GM23338 (cell line): ENCODE results near the gene OR52I2. TPM values are rescaled to one million over a fixed set of nuclear protein-coding genes. Genes with fewer than 3 reads are reported as not detected.

Experiments used
- ATAC-seq: fragments of 200-7000 bp; cut with Tn5 transposase; 3 replicates; pipeline ENCODE4 v1.9.1; 2020
- DNase-seq: peaks from one replicate; pipeline ENCODE4 v3.0.0-alpha.2; 2015; ENCODE audit warnings: low spot score
- H2AFZ ChIP-seq: fragments of 200-600 bp; sonication (generic); 2 replicates; pipeline ENCODE4 v1.8.0; 2016; ENCODE audit warnings: antibody characterized with exemption, mild to moderate bottlenecking, moderate library complexity
- H3F3A ChIP-seq: fragments of 200-600 bp; sonication (generic); replicated peaks from 2 replicates; pipeline ENCODE4 v1.8.0; 2017; ENCODE audit warnings: antibody characterized with exemption, mixed run types, low read depth
- H3K27ac ChIP-seq: fragments of 200-600 bp; sonication (generic); 2 replicates; pipeline ENCODE4 v1.6.1; 2016; ENCODE audit warnings: low read depth
- H3K27me3 ChIP-seq: fragments of 200-600 bp; sonication (generic); 2 replicates; pipeline ENCODE4 v1.8.0; 2016; ENCODE audit warnings: mild to moderate bottlenecking, mixed run types, moderate library complexity; ENCODE audit not compliant: insufficient read depth
- H3K36me3 ChIP-seq: fragments of 200-600 bp; sonication (generic); 2 replicates; pipeline ENCODE4 v1.8.0; 2016; ENCODE audit warnings: mild to moderate bottlenecking; ENCODE audit not compliant: insufficient read depth
- H3K4me1 ChIP-seq: fragments of 200-600 bp; sonication (generic); 2 replicates; pipeline ENCODE4 v1.8.0; 2016; ENCODE audit warnings: mild to moderate bottlenecking, moderate library complexity; ENCODE audit not compliant: insufficient read depth
- H3K4me2 ChIP-seq: fragments of 200-600 bp; sonication (generic); 2 replicates; pipeline ENCODE4 v1.7.1; 2017; ENCODE audit warnings: mixed run types
- H3K4me3 ChIP-seq: fragments of 200-600 bp; sonication (generic); 2 replicates; pipeline ENCODE4 v1.6.1; 2016; ENCODE audit warnings: mixed run types
- H3K79me2 ChIP-seq: fragments of 200-600 bp; sonication (generic); replicated peaks from 2 replicates; pipeline ENCODE4 v1.8.0; 2017; ENCODE audit warnings: mild to moderate bottlenecking; ENCODE audit not compliant: insufficient read depth
- H3K9me2 ChIP-seq: fragments of 200-600 bp; sonication (generic); 2 replicates; pipeline ENCODE4 v1.8.0; 2017; ENCODE audit not compliant: insufficient read depth
- H4K20me1 ChIP-seq: fragments of 200-600 bp; sonication (generic); replicated peaks from 2 replicates; pipeline ENCODE4 v1.8.0; 2017; ENCODE audit warnings: mild to moderate bottlenecking; ENCODE audit not compliant: insufficient read depth
- H3K27ac Mint-ChIP-seq: 2 replicates; pipeline ENCODE4 v1.8.0; 2020; ENCODE audit warnings: inconsistent platforms, mild to moderate bottlenecking, moderate library complexity, mixed read lengths
- H3K27me3 Mint-ChIP-seq: 3 replicates; pipeline ENCODE4 v1.8.0; 2022; ENCODE audit warnings: low read depth, mild to moderate bottlenecking, moderate library complexity, mixed read lengths, inconsistent platforms; ENCODE audit not compliant: insufficient read depth, poor library complexity
- H3K36me3 Mint-ChIP-seq: 3 replicates; pipeline ENCODE4 v1.8.0; 2021; ENCODE audit warnings: low read depth, mild to moderate bottlenecking, inconsistent platforms, moderate library complexity, mixed read lengths
- H3K4me1 Mint-ChIP-seq: 3 replicates; pipeline ENCODE4 v1.8.0; 2020; ENCODE audit warnings: mild to moderate bottlenecking, inconsistent platforms, mixed read lengths
- H3K4me3 Mint-ChIP-seq: 3 replicates; pipeline ENCODE4 v1.8.0; 2021; ENCODE audit warnings: moderate library complexity, mild to moderate bottlenecking, inconsistent platforms, mixed read lengths
- H3K9me3 Mint-ChIP-seq: 3 replicates; pipeline ENCODE4 v1.8.0; 2020; ENCODE audit warnings: moderate library complexity, mild to moderate bottlenecking, inconsistent platforms, mixed read lengths
- NANOG ChIP-seq: IDR thresholded peaks from 2 replicates; pipeline ENCODE4 v1.6.1; 2016; ENCODE audit warnings: antibody characterized with exemption, borderline replicate concordance
- ZNF114 ChIP-seq: fragments of 250-450 bp; sonication (Bioruptor Pico); IDR thresholded peaks from 2 replicates; pipeline ENCODE4 v1.5.0; 2020; ENCODE audit warnings: mild to moderate bottlenecking, moderate library complexity
- polyA plus RNA-seq: library from polyadenylated mRNA; unstranded; fragments of >200 nt; fragmentation: Nextera tagmentation; extraction: Ambion mirVana; gene quantifications from 2 replicates; pipeline ENCODE4 v1.2.1, GENCODE V29; 2016
- total RNA-seq: library from RNA; depleted of rRNA; stranded (reverse); fragments of >200 nt; shearing (Covaris generic); gene quantifications from 2 replicates; pipeline ENCODE4 v1.2.3, GENCODE V29; 2014
- TF ChIP-seq, protein P1 (sequence below): IDR thresholded peaks from 2 replicates; pipeline ENCODE4 v1.6.1; 2016; ENCODE audit warnings: antibody characterized with exemption
- TF ChIP-seq, protein P2 (sequence below): IDR thresholded peaks from one replicate; pipeline ENCODE4 v1.6.1; 2018; ENCODE audit warnings: antibody characterized with exemption; ENCODE audit not compliant: unreplicated experiment
- TF ChIP-seq, protein P3 (sequence below): fragments of 250-450 bp; sonication (Bioruptor Pico); IDR thresholded peaks from 2 replicates; pipeline ENCODE4 v1.5.0; 2020; ENCODE audit warnings: mild to moderate bottlenecking, moderate library complexity

The OR52I2 gene
- total and polyA plus RNA-seq, 2 experiments from 2014 or later, result 0.03 TPM; not detected in 1

DNA sequence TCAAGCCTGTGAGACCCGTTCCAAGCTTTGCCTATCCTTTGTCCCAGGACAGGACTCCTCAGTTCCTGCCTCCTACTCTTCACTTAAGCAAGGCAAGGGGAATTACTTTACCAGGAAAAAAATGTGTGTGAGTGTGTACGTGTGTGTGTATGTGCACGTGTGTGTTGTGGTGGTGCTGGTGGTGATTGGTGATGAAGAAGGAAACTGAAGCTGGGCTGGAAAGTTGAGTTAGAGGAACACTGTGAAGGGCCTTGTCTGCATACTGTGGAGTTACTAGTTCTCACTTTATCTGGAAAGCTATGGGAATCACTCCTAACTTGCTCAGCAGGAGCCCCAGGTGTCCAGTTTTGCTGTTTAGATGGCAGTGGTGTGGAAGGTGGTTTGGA lies 56.1 kb downstream of the OR52I2 start:
- H3K27ac ChIP-seq, result no peak overlapping the region
- ATAC-seq (no peak), DNase-seq (no peak)
- H3K36me3 ChIP-seq, result no peaks in the 10 kb centered on the region
- H3K4me2 ChIP-seq, result no peak overlapping the region
- no peak for TF ChIP-seq NANOG
- TF ChIP-seq, protein P1, sequence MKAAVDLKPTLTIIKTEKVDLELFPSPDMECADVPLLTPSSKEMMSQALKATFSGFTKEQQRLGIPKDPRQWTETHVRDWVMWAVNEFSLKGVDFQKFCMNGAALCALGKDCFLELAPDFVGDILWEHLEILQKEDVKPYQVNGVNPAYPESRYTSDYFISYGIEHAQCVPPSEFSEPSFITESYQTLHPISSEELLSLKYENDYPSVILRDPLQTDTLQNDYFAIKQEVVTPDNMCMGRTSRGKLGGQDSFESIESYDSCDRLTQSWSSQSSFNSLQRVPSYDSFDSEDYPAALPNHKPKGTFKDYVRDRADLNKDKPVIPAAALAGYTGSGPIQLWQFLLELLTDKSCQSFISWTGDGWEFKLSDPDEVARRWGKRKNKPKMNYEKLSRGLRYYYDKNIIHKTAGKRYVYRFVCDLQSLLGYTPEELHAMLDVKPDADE, result no peak
- TF ChIP-seq, protein P2, sequence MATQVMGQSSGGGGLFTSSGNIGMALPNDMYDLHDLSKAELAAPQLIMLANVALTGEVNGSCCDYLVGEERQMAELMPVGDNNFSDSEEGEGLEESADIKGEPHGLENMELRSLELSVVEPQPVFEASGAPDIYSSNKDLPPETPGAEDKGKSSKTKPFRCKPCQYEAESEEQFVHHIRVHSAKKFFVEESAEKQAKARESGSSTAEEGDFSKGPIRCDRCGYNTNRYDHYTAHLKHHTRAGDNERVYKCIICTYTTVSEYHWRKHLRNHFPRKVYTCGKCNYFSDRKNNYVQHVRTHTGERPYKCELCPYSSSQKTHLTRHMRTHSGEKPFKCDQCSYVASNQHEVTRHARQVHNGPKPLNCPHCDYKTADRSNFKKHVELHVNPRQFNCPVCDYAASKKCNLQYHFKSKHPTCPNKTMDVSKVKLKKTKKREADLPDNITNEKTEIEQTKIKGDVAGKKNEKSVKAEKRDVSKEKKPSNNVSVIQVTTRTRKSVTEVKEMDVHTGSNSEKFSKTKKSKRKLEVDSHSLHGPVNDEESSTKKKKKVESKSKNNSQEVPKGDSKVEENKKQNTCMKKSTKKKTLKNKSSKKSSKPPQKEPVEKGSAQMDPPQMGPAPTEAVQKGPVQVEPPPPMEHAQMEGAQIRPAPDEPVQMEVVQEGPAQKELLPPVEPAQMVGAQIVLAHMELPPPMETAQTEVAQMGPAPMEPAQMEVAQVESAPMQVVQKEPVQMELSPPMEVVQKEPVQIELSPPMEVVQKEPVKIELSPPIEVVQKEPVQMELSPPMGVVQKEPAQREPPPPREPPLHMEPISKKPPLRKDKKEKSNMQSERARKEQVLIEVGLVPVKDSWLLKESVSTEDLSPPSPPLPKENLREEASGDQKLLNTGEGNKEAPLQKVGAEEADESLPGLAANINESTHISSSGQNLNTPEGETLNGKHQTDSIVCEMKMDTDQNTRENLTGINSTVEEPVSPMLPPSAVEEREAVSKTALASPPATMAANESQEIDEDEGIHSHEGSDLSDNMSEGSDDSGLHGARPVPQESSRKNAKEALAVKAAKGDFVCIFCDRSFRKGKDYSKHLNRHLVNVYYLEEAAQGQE, result no peak
- TF ChIP-seq ZNF114 (CRISPR knock-in tag), result no peak
- TF ChIP-seq, protein P3, sequence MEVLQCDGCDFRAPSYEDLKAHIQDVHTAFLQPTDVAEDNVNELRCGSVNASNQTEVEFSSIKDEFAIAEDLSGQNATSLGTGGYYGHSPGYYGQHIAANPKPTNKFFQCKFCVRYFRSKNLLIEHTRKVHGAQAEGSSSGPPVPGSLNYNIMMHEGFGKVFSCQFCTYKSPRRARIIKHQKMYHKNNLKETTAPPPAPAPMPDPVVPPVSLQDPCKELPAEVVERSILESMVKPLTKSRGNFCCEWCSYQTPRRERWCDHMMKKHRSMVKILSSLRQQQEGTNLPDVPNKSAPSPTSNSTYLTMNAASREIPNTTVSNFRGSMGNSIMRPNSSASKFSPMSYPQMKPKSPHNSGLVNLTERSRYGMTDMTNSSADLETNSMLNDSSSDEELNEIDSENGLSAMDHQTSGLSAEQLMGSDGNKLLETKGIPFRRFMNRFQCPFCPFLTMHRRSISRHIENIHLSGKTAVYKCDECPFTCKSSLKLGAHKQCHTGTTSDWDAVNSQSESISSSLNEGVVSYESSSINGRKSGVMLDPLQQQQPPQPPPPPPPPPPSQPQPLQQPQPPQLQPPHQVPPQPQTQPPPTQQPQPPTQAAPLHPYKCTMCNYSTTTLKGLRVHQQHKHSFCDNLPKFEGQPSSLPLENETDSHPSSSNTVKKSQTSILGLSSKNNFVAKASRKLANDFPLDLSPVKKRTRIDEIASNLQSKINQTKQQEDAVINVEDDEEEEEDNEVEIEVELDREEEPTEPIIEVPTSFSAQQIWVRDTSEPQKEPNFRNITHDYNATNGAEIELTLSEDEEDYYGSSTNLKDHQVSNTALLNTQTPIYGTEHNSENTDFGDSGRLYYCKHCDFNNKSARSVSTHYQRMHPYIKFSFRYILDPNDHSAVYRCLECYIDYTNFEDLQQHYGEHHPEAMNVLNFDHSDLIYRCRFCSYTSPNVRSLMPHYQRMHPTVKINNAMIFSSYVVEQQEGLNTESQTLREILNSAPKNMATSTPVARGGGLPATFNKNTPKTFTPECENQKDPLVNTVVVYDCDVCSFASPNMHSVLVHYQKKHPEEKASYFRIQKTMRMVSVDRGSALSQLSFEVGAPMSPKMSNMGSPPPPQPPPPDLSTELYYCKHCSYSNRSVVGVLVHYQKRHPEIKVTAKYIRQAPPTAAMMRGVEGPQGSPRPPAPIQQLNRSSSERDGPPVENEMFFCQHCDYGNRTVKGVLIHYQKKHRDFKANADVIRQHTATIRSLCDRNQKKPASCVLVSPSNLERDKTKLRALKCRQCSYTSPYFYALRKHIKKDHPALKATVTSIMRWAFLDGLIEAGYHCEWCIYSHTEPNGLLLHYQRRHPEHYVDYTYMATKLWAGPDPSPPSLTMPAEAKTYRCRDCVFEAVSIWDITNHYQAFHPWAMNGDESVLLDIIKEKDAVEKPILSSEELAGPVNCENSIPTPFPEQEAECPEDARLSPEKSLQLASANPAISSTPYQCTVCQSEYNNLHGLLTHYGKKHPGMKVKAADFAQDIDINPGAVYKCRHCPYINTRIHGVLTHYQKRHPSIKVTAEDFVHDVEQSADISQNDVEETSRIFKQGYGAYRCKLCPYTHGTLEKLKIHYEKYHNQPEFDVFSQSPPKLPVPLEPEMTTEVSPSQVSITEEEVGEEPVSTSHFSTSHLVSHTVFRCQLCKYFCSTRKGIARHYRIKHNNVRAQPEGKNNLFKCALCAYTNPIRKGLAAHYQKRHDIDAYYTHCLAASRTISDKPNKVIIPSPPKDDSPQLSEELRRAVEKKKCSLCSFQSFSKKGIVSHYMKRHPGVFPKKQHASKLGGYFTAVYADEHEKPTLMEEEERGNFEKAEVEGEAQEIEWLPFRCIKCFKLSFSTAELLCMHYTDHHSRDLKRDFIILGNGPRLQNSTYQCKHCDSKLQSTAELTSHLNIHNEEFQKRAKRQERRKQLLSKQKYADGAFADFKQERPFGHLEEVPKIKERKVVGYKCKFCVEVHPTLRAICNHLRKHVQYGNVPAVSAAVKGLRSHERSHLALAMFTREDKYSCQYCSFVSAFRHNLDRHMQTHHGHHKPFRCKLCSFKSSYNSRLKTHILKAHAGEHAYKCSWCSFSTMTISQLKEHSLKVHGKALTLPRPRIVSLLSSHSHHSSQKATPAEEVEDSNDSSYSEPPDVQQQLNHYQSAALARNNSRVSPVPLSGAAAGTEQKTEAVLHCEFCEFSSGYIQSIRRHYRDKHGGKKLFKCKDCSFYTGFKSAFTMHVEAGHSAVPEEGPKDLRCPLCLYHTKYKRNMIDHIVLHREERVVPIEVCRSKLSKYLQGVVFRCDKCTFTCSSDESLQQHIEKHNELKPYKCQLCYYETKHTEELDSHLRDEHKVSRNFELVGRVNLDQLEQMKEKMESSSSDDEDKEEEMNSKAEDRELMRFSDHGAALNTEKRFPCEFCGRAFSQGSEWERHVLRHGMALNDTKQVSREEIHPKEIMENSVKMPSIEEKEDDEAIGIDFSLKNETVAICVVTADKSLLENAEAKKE (CRISPR knock-in tag), result no peak
- Mint-ChIP-seq H3K9me3 (no peaks in the 10 kb centered on the region), H3K4me1 (no peaks in the 10 kb centered on the region; the same call in 2 of the 3 replicates), H3K27ac (no peak overlapping the region), H3K27me3 (peaks cover 4% of the 10 kb centered on the region), H3K4me3 (no peak overlapping the region), H3K36me3 (no peaks in the 10 kb centered on the region)
- no peaks in the 10 kb centered on the region for H3K27me3 ChIP-seq
- H4K20me1 ChIP-seq, result no peaks in the 10 kb centered on the region
- no peak overlapping the region for H3K4me3 ChIP-seq
- no peaks in the 10 kb centered on the region for H3K79me2 ChIP-seq
- peak overlapping the region; percentile 97 for H2AFZ ChIP-seq
- no peaks in the 10 kb centered on the region for H3K4me1 ChIP-seq
- no peaks in the 10 kb centered on the region for H3F3A ChIP-seq
- H3K9me2 ChIP-seq, result peaks cover 16% of the 10 kb centered on the region; the same call in 1 of the 2 replicates
